CD4-positive, alpha-beta T cell treated with Interleukin-15 for 1 hour (primary cell): ENCODE data around the gene PRR29.
"Not testable (repeated sequence)": the region's sequence is repeated elsewhere in the genome, so short reads cannot be mapped to it uniquely, and the experiment has no call there.

ENCODE experiments used
- DNase-seq: peaks from one replicate; pipeline ENCODE4 v3.0.0-alpha.2; 2020

The PRR29 gene

GRCh38 chr17:64016974-64017373 is 18.8 kb downstream of the PRR29 start:
- no peak for DNase-seq

GRCh38 chr17:64017381-64017980 is 19.3 kb downstream of the PRR29 start:
- no peak for DNase-seq

- DNase-seq, result not testable (repeated sequence)
Observed at GRCh38 chr17:64019551-64019961, 21.4 kb downstream of the PRR29 start.

- peak; percentile 97 for DNase-seq
Observed at GRCh38 chr17:64020056-64020766, 22.1 kb downstream of the PRR29 start, which contains the start of gene ICAM2. ICAM2 (minus strand) TSS chr17:64020633; CDS start chr17:64006691, 13,942 bp downstream.

GRCh38 chr17:64022611-64023063 is 24.5 kb downstream of the PRR29 start:
- no peak for DNase-seq

GRCh38 chr17:64024215-64024654 is 26.1 kb downstream of the PRR29 start:
- DNase-seq, result no peak

- peak; percentile 61 for DNase-seq
Observed at GRCh38 chr17:64024781-64025731, 26.9 kb downstream of the PRR29 start.

GRCh38 chr17:64025732-64026294 is 27.7 kb downstream of the PRR29 start:
- DNase-seq, result peak; percentile 95

GRCh38 chr17:64028874-64029464 is 30.8 kb downstream of the PRR29 start:
- DNase-seq, result peak; percentile 75

GRCh38 chr17:64032081-64032480 is 33.9 kb downstream of the PRR29 start:
- no peak for DNase-seq

GRCh38 chr17:64036198-64036922 is 38.2 kb downstream of the PRR29 start:
- DNase-seq, result no peak

GRCh38 chr17:64037180-64037579 is 39.0 kb downstream of the PRR29 start:
- DNase-seq, result no peak

GRCh38 chr17:64037802-64038201 is 39.7 kb downstream of the PRR29 start:
- no peak for DNase-seq

GRCh38 chr17:64038331-64039105 is 40.4 kb downstream of the PRR29 start:
- DNase-seq, result no peak

- DNase-seq, result no peak
Observed at GRCh38 chr17:64039106-64039400, 40.9 kb downstream of the PRR29 start.

- no peak for DNase-seq
Observed at GRCh38 chr17:64040206-64040605, 42.1 kb downstream of the PRR29 start.

GRCh38 chr17:64041912-64042311 is 43.8 kb downstream of the PRR29 start:
- no peak for DNase-seq

- DNase-seq, result no peak
Observed at GRCh38 chr17:64042700-64043485, 44.7 kb downstream of the PRR29 start.

- no peak for DNase-seq
Observed at GRCh38 chr17:64045176-64045575, 47.0 kb downstream of the PRR29 start.

GRCh38 chr17:64048805-64049204 is 50.7 kb downstream of the PRR29 start:
- DNase-seq, result no peak
